OCI-LY7 (cell line): ENCODE measurements around the gene EHF.

Experiments
- CTCF ChIP-seq: fragments of 200-600 bp; sonication (generic); conservative IDR thresholded peaks from 2 replicates; pipeline ENCODE4 v1.5.1; 2014; ENCODE audit warnings: mild to moderate bottlenecking, antibody characterized with exemption, low read length, moderate library complexity, mixed read lengths
- EZH2phosphoT487 ChIP-seq: fragments of 200-600 bp; sonication (generic); IDR thresholded peaks from 2 replicates; pipeline ENCODE4 v1.6.1; 2018; ENCODE audit warnings: low read depth, borderline replicate concordance, mild to moderate bottlenecking, mixed run types, antibody characterized with exemption, low read length, moderate library complexity, mixed read lengths

DNA sequence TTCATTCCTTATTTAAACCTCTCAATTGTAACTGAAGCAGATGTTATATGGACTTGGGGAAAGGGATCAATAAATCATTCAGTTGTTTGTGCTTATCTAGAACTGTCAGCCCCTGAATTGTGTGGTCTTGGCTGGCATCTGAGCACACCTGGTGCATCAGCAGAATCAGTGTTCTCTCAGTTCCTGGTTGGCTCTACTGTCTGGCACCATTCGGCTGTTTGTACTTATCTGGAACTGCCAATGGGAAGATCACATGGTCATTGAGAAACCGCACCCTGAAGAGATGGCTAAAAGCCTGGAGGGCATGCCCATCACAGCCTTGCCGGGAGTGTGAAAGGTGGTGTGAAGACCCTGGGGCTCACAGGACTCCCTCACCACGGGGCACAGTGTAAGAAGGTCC is 37.1 kb upstream of the EHF start:
- TF ChIP-seq CTCF = no peak
- TF ChIP-seq EZH2phosphoT487 = no peak
